Calu3 (cell line): ENCODE data around the gene SLC6A2. TPM values are rescaled to one million over a fixed set of nuclear protein-coding genes. Genes with fewer than 3 reads are reported as not detected.

Source experiments
- BruUV-seq: library from RNA; stranded (reverse); fragments of 400-500 nt; replicated peaks from 2 replicates; lab custom pipeline; 2021; lab: Mats Ljungman, UMichigan
- CTCF ChIA-PET: fragments of 300-600 bp; sonication (Branson Sonifier 250); formaldehyde crosslinking; loops from one replicate; lab custom pipeline; 2022; ENCODE audit warnings: antibody characterized with exemption; lab: Charles Lee
- DNase-seq: peaks from one replicate; pipeline ENCODE4 v3.0.0; 2022
- H3K27ac Mint-ChIP-seq: one replicate; pipeline ENCODE4 v1.8.0; 2022; ENCODE audit warnings: mixed read lengths; ENCODE audit not compliant: unreplicated experiment
- H3K27me3 Mint-ChIP-seq: one replicate; pipeline ENCODE4 v1.8.0; 2022; ENCODE audit warnings: mixed read lengths; ENCODE audit not compliant: unreplicated experiment
- H3K36me3 Mint-ChIP-seq: one replicate; pipeline ENCODE4 v1.8.0; 2022; ENCODE audit warnings: mild to moderate bottlenecking, moderate library complexity, mixed read lengths; ENCODE audit not compliant: insufficient read depth, unreplicated experiment
- H3K4me1 Mint-ChIP-seq: one replicate; pipeline ENCODE4 v1.8.0; 2022; ENCODE audit warnings: mild to moderate bottlenecking, low read depth, mixed read lengths; ENCODE audit not compliant: unreplicated experiment
- H3K4me3 Mint-ChIP-seq: one replicate; pipeline ENCODE4 v1.8.0; 2022; ENCODE audit warnings: mild to moderate bottlenecking, low read depth, moderate library complexity, mixed read lengths; ENCODE audit not compliant: unreplicated experiment
- H3K9me3 Mint-ChIP-seq: one replicate; pipeline ENCODE4 v1.8.0; 2022; ENCODE audit warnings: low read depth, mixed read lengths; ENCODE audit not compliant: unreplicated experiment
- intact Hi-C: fragments of 100-400 bp; cut with micrococcal nuclease; formaldehyde crosslinking; loops from one replicate; pipeline ENCODE4 v1.10.0; 2022; ENCODE audit not compliant: unreplicated experiment
- total RNA-seq: library from RNA; stranded (reverse); gene quantifications from 2 replicates; pipeline ENCODE4 v1.2.3, GENCODE V29; 2022
- TF ChIP-seq, protein P1 (sequence below): fragments of 200-600 bp; IDR thresholded peaks from one replicate; pipeline ENCODE4 v1.8.0; 2022; ENCODE audit warnings: antibody characterized with exemption; ENCODE audit not compliant: unreplicated experiment

The SLC6A2 gene
- total RNA-seq, 1 experiment from 2014 or later, result not detected

GRCh38 chr16:55632259-55632658 lies 23.5 kb upstream of the SLC6A2 start:
- BruUV-seq, result no TSS peak
- Mint-ChIP-seq H3K27me3 (peaks cover 25% of the 10 kb centered on the region), H3K9me3 (peaks cover 10% of the 10 kb centered on the region), H3K4me1 (no peaks in the 10 kb centered on the region), H3K4me3 (no peak overlapping the region), H3K36me3 (no peaks in the 10 kb centered on the region), H3K27ac (no peak overlapping the region)
- CTCF ChIA-PET, result no interaction called here
- DNase-seq, result no peak
- intact Hi-C loops, result no loop called here
- TF ChIP-seq, protein P1, sequence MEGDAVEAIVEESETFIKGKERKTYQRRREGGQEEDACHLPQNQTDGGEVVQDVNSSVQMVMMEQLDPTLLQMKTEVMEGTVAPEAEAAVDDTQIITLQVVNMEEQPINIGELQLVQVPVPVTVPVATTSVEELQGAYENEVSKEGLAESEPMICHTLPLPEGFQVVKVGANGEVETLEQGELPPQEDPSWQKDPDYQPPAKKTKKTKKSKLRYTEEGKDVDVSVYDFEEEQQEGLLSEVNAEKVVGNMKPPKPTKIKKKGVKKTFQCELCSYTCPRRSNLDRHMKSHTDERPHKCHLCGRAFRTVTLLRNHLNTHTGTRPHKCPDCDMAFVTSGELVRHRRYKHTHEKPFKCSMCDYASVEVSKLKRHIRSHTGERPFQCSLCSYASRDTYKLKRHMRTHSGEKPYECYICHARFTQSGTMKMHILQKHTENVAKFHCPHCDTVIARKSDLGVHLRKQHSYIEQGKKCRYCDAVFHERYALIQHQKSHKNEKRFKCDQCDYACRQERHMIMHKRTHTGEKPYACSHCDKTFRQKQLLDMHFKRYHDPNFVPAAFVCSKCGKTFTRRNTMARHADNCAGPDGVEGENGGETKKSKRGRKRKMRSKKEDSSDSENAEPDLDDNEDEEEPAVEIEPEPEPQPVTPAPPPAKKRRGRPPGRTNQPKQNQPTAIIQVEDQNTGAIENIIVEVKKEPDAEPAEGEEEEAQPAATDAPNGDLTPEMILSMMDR, result no peak

DNA sequence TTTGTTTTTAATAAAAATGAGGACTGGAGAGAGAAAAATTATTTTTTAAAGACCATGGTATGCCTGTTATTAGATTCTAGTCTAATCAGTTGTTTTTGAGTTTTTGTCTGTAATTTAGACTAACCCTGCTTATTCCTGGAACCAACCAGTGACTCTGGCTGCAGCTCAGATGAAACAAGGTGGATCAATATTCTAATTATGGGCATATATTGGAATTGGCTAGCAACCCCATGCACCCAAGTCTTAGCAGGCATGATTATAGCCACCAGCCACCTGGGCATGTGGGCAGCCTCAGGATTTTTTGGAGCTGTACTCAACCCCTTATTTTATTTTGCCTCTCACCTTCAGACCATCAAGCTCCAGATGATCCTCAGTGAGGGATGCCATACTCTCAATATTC lies 21.6 kb upstream of the SLC6A2 start:
- no peak for DNase-seq
- H3K27ac Mint-ChIP-seq, result no peak overlapping the region
- peaks cover 45% of the 10 kb centered on the region for H3K27me3 Mint-ChIP-seq
- TF ChIP-seq, protein P1, result no peak
- BruUV-seq, result no TSS peak
- no peaks in the 10 kb centered on the region for H3K4me1 Mint-ChIP-seq
- no peaks in the 10 kb centered on the region for H3K36me3 Mint-ChIP-seq
- H3K9me3 Mint-ChIP-seq, result peaks cover 4% of the 10 kb centered on the region
- H3K4me3 Mint-ChIP-seq, result no peak overlapping the region
- intact Hi-C loops, result no loop called here
- CTCF ChIA-PET, result no interaction called here

GRCh38 chr16:55638256-55638655 lies 17.5 kb upstream of the SLC6A2 start:
- intact Hi-C loops, result no loop called here
- Mint-ChIP-seq H3K36me3 (no peaks in the 10 kb centered on the region), H3K27me3 (peaks cover 55% of the 10 kb centered on the region), H3K27ac (no peak overlapping the region), H3K4me3 (no peak overlapping the region), H3K9me3 (no peaks in the 10 kb centered on the region), H3K4me1 (no peaks in the 10 kb centered on the region)
- no TSS peak for BruUV-seq
- DNase-seq, result no peak
- CTCF ChIA-PET, result no interaction called here
- TF ChIP-seq, protein P1, result no peak

DNA sequence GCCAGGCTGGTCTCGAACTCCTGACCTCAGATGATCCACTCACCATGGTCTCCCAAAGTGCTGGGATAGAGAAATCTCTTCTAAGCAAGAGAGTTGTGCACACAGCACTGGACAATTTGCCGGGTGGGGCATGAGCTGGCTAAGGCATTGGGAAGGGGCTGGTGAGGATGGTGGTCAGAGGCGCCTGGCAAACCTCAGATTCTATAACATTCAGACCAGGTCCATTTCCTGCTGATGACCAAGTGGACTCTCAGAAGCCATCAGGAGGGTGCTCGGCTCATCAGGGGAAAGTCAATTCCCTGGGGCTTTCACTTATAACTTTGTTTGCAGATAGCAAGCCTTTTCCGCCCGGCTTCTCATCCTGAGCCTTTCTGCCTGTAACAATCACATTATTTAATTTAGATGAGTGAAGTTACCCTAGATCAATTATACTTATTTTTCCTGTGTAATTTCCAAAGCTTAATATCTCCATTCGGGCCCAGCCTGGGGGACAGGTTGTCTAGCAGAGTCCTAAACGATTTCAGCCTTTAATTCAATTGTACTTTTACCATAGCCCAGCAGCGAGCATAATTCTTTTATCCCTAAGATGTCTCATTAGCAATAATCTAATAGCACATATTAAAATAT lies 15.0 kb upstream of the SLC6A2 start:
- intact Hi-C loops, result loop anchor here (10.0 kb wide), 1 partner anchor 176 kb away; no protein-coding TSS in a partner anchor
- no peak for DNase-seq
- H3K27ac Mint-ChIP-seq, result no peak overlapping the region
- peaks cover 65% of the 10 kb centered on the region for H3K27me3 Mint-ChIP-seq
- no peaks in the 10 kb centered on the region for H3K36me3 Mint-ChIP-seq
- CTCF ChIA-PET, result no interaction called here
- H3K4me3 Mint-ChIP-seq, result no peak overlapping the region
- BruUV-seq, result no TSS peak
- H3K4me1 Mint-ChIP-seq, result no peaks in the 10 kb centered on the region
- TF ChIP-seq, protein P1, result no peak
- no peaks in the 10 kb centered on the region for H3K9me3 Mint-ChIP-seq
